Ishikawa (cell line): ENCODE measurements around the gene TTN.

ENCODE experiments used
- CEBPB ChIP-seq: IDR thresholded peaks from 2 replicates; pipeline ENCODE4 v1.6.1; 2012
- CREB1 ChIP-seq: IDR thresholded peaks from 2 replicates; pipeline ENCODE4 v1.6.1; 2012; ENCODE audit warnings: low read depth
- EGR1 ChIP-seq: IDR thresholded peaks from 2 replicates; pipeline ENCODE4 v1.6.1; 2012
- EP300 ChIP-seq: IDR thresholded peaks from 2 replicates; pipeline ENCODE4 v1.6.1; 2012; ENCODE audit warnings: borderline replicate concordance
- NFIC ChIP-seq: IDR thresholded peaks from 2 replicates; pipeline ENCODE4 v1.6.1; 2012
- RAD21 ChIP-seq: IDR thresholded peaks from 2 replicates; pipeline ENCODE4 v1.6.1; 2012; ENCODE audit warnings: low read depth
- TAF1 ChIP-seq: IDR thresholded peaks from 2 replicates; pipeline ENCODE4 v1.6.1; 2012; ENCODE audit warnings: low read depth, mild to moderate bottlenecking
- TCF12 ChIP-seq: IDR thresholded peaks from 2 replicates; pipeline ENCODE4 v1.6.1; 2012; ENCODE audit warnings: low read depth
- TEAD4 ChIP-seq: IDR thresholded peaks from 2 replicates; pipeline ENCODE4 v1.6.1; 2012
- YY1 ChIP-seq: IDR thresholded peaks from 2 replicates; pipeline ENCODE4 v1.6.1; 2012; ENCODE audit warnings: low read depth
- ZBTB7A ChIP-seq: IDR thresholded peaks from 2 replicates; pipeline ENCODE4 v1.6.1; 2012; ENCODE audit warnings: low read depth
- TF ChIP-seq, protein P1 (sequence below): IDR thresholded peaks from 2 replicates; pipeline ENCODE4 v1.6.1; 2012
- TF ChIP-seq, protein P2 (sequence below): IDR thresholded peaks from 2 replicates; pipeline ENCODE4 v1.6.1; 2012; ENCODE audit warnings: low read depth, mild to moderate bottlenecking
- TF ChIP-seq, protein P3 (sequence below): IDR thresholded peaks from 2 replicates; pipeline ENCODE4 v1.6.1; 2012

DNA sequence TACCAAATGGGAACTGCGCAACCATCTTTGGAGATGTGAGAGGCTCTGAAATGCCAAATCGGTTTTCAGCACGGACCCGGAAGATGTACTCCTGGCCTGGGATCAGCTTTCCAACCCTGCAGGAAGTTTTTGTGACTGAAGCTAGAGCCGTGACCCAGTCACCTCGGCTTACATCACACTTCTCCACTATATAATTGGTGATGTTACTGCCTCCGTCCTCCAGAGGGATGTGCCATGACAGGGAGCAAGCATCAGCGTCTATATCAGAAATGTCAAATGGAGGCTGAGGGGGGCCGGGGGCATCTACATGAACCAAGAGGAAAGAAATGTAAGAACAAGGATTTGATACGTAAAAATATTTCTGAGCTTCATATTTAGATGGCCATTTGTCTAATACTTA is 222.6 kb downstream of the TTN start:
- TF ChIP-seq, protein P1, sequence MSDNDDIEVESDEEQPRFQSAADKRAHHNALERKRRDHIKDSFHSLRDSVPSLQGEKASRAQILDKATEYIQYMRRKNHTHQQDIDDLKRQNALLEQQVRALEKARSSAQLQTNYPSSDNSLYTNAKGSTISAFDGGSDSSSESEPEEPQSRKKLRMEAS = no peak
- TF ChIP-seq EP300 (no peak), EGR1 (no peak), TCF12 (no peak), RAD21 (no peak), CEBPB (no peak), NFIC (no peak), CREB1 (no peak), ZBTB7A (no peak), TEAD4 (no peak), TAF1 (no peak), YY1 (no peak)
- TF ChIP-seq, protein P2, sequence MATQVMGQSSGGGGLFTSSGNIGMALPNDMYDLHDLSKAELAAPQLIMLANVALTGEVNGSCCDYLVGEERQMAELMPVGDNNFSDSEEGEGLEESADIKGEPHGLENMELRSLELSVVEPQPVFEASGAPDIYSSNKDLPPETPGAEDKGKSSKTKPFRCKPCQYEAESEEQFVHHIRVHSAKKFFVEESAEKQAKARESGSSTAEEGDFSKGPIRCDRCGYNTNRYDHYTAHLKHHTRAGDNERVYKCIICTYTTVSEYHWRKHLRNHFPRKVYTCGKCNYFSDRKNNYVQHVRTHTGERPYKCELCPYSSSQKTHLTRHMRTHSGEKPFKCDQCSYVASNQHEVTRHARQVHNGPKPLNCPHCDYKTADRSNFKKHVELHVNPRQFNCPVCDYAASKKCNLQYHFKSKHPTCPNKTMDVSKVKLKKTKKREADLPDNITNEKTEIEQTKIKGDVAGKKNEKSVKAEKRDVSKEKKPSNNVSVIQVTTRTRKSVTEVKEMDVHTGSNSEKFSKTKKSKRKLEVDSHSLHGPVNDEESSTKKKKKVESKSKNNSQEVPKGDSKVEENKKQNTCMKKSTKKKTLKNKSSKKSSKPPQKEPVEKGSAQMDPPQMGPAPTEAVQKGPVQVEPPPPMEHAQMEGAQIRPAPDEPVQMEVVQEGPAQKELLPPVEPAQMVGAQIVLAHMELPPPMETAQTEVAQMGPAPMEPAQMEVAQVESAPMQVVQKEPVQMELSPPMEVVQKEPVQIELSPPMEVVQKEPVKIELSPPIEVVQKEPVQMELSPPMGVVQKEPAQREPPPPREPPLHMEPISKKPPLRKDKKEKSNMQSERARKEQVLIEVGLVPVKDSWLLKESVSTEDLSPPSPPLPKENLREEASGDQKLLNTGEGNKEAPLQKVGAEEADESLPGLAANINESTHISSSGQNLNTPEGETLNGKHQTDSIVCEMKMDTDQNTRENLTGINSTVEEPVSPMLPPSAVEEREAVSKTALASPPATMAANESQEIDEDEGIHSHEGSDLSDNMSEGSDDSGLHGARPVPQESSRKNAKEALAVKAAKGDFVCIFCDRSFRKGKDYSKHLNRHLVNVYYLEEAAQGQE = no peak
- TF ChIP-seq, protein P3, sequence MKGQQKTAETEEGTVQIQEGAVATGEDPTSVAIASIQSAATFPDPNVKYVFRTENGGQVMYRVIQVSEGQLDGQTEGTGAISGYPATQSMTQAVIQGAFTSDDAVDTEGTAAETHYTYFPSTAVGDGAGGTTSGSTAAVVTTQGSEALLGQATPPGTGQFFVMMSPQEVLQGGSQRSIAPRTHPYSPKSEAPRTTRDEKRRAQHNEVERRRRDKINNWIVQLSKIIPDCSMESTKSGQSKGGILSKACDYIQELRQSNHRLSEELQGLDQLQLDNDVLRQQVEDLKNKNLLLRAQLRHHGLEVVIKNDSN = no peak
